GM23338 (cell line): ENCODE data around the gene PNKP. TPM values are rescaled to one million over a fixed set of nuclear protein-coding genes. Genes with fewer than 3 reads are reported as not detected.

Experiments used
- ATAC-seq: fragments of 200-7000 bp; cut with Tn5 transposase; 3 replicates; pipeline ENCODE4 v1.9.1; 2020
- DNase-seq: peaks from one replicate; pipeline ENCODE4 v3.0.0-alpha.2; 2015; ENCODE audit warnings: low spot score
- H2AFZ ChIP-seq: fragments of 200-600 bp; sonication (generic); 2 replicates; pipeline ENCODE4 v1.8.0; 2016; ENCODE audit warnings: antibody characterized with exemption, mild to moderate bottlenecking, moderate library complexity
- H3F3A ChIP-seq: fragments of 200-600 bp; sonication (generic); replicated peaks from 2 replicates; pipeline ENCODE4 v1.8.0; 2017; ENCODE audit warnings: antibody characterized with exemption, mixed run types, low read depth
- H3K27ac ChIP-seq: fragments of 200-600 bp; sonication (generic); 2 replicates; pipeline ENCODE4 v1.6.1; 2016; ENCODE audit warnings: low read depth
- H3K27me3 ChIP-seq: fragments of 200-600 bp; sonication (generic); 2 replicates; pipeline ENCODE4 v1.8.0; 2016; ENCODE audit warnings: mild to moderate bottlenecking, mixed run types, moderate library complexity; ENCODE audit not compliant: insufficient read depth
- H3K36me3 ChIP-seq: fragments of 200-600 bp; sonication (generic); 2 replicates; pipeline ENCODE4 v1.8.0; 2016; ENCODE audit warnings: mild to moderate bottlenecking; ENCODE audit not compliant: insufficient read depth
- H3K4me1 ChIP-seq: fragments of 200-600 bp; sonication (generic); 2 replicates; pipeline ENCODE4 v1.8.0; 2016; ENCODE audit warnings: mild to moderate bottlenecking, moderate library complexity; ENCODE audit not compliant: insufficient read depth
- H3K4me2 ChIP-seq: fragments of 200-600 bp; sonication (generic); 2 replicates; pipeline ENCODE4 v1.7.1; 2017; ENCODE audit warnings: mixed run types
- H3K4me3 ChIP-seq: fragments of 200-600 bp; sonication (generic); 2 replicates; pipeline ENCODE4 v1.6.1; 2016; ENCODE audit warnings: mixed run types
- H3K79me2 ChIP-seq: fragments of 200-600 bp; sonication (generic); replicated peaks from 2 replicates; pipeline ENCODE4 v1.8.0; 2017; ENCODE audit warnings: mild to moderate bottlenecking; ENCODE audit not compliant: insufficient read depth
- H3K9me2 ChIP-seq: fragments of 200-600 bp; sonication (generic); 2 replicates; pipeline ENCODE4 v1.8.0; 2017; ENCODE audit not compliant: insufficient read depth
- H4K20me1 ChIP-seq: fragments of 200-600 bp; sonication (generic); replicated peaks from 2 replicates; pipeline ENCODE4 v1.8.0; 2017; ENCODE audit warnings: mild to moderate bottlenecking; ENCODE audit not compliant: insufficient read depth
- H3K27ac Mint-ChIP-seq: 2 replicates; pipeline ENCODE4 v1.8.0; 2020; ENCODE audit warnings: inconsistent platforms, mild to moderate bottlenecking, moderate library complexity, mixed read lengths
- H3K27me3 Mint-ChIP-seq: 3 replicates; pipeline ENCODE4 v1.8.0; 2022; ENCODE audit warnings: low read depth, mild to moderate bottlenecking, moderate library complexity, mixed read lengths, inconsistent platforms; ENCODE audit not compliant: insufficient read depth, poor library complexity
- H3K36me3 Mint-ChIP-seq: 3 replicates; pipeline ENCODE4 v1.8.0; 2021; ENCODE audit warnings: low read depth, mild to moderate bottlenecking, inconsistent platforms, moderate library complexity, mixed read lengths
- H3K4me1 Mint-ChIP-seq: 3 replicates; pipeline ENCODE4 v1.8.0; 2020; ENCODE audit warnings: mild to moderate bottlenecking, inconsistent platforms, mixed read lengths
- H3K4me3 Mint-ChIP-seq: 3 replicates; pipeline ENCODE4 v1.8.0; 2021; ENCODE audit warnings: moderate library complexity, mild to moderate bottlenecking, inconsistent platforms, mixed read lengths
- H3K9me3 Mint-ChIP-seq: 3 replicates; pipeline ENCODE4 v1.8.0; 2020; ENCODE audit warnings: moderate library complexity, mild to moderate bottlenecking, inconsistent platforms, mixed read lengths
- CREB1 ChIP-seq: fragments of 250-450 bp; sonication (Bioruptor Pico); IDR thresholded peaks from 2 replicates; pipeline ENCODE4 v1.5.0; 2020; ENCODE audit warnings: low read depth, mild to moderate bottlenecking, moderate library complexity
- CTCF ChIP-seq, 2 experiments: fragments of 200-600 bp in 1 of 2; sonication (generic) in 1 of 2; conservative IDR thresholded peaks; 2 replicates each; pipeline versions ENCODE4 v1.5.1 to v1.6.1; 2016 to 2017; ENCODE audit warnings: antibody characterized with exemption in 2 of 2, low read depth in 2 of 2, mild to moderate bottlenecking in 2 of 2, moderate library complexity in 1 of 2
- ETS1 ChIP-seq: IDR thresholded peaks from 2 replicates; pipeline ENCODE4 v1.6.1; 2016; ENCODE audit warnings: antibody characterized with exemption
- EZH2phosphoT487 ChIP-seq: fragments of 200-600 bp; sonication (generic); IDR thresholded peaks from one replicate; pipeline ENCODE4 v1.8.1; 2018; ENCODE audit warnings: antibody characterized with exemption; ENCODE audit not compliant: unreplicated experiment
- JUNB ChIP-seq: IDR thresholded peaks from one replicate; pipeline ENCODE4 v1.6.1; 2016; ENCODE audit warnings: antibody characterized with exemption; ENCODE audit not compliant: unreplicated experiment
- NANOG ChIP-seq: IDR thresholded peaks from 2 replicates; pipeline ENCODE4 v1.6.1; 2016; ENCODE audit warnings: antibody characterized with exemption, borderline replicate concordance
- POLR2AphosphoS5 ChIP-seq: IDR thresholded peaks from 2 replicates; pipeline ENCODE4 v1.6.1; 2016; ENCODE audit warnings: antibody characterized with exemption, low read depth
- REST ChIP-seq: IDR thresholded peaks from one replicate; pipeline ENCODE4 v1.6.1; 2018; ENCODE audit warnings: antibody characterized with exemption; ENCODE audit not compliant: unreplicated experiment
- ZNF114 ChIP-seq: fragments of 250-450 bp; sonication (Bioruptor Pico); IDR thresholded peaks from 2 replicates; pipeline ENCODE4 v1.5.0; 2020; ENCODE audit warnings: mild to moderate bottlenecking, moderate library complexity
- ZNF331 ChIP-seq: fragments of 250-450 bp; sonication (Bioruptor Pico); IDR thresholded peaks from 2 replicates; pipeline ENCODE4 v1.5.0; 2020; ENCODE audit warnings: low read depth, mild to moderate bottlenecking, moderate library complexity
- polyA plus RNA-seq: library from polyadenylated mRNA; unstranded; fragments of >200 nt; fragmentation: Nextera tagmentation; extraction: Ambion mirVana; gene quantifications from 2 replicates; pipeline ENCODE4 v1.2.1, GENCODE V29; 2016
- total RNA-seq: library from RNA; depleted of rRNA; stranded (reverse); fragments of >200 nt; shearing (Covaris generic); gene quantifications from 2 replicates; pipeline ENCODE4 v1.2.3, GENCODE V29; 2014

Gene PNKP
- total and polyA plus RNA-seq, 2 experiments from 2014 or later: 99.6 to 109 TPM

GRCh38 chr19:49844138-49845095 lies 23.0 kb downstream of the PNKP start:
- H4K20me1 ChIP-seq: peaks cover 15% of the 10 kb centered on the region
- H3K4me1 ChIP-seq: no peaks in the 10 kb centered on the region
- peaks cover 9% of the 10 kb centered on the region for H3K4me1 Mint-ChIP-seq
- H3F3A ChIP-seq: 0 out of 2 replicates have a peak, but pooled peaks cover 7% of the 10 kb centered on the region
- no peaks in the 10 kb centered on the region for H3K36me3 ChIP-seq
- no peak overlapping the region for H2AFZ ChIP-seq
- H3K27me3 ChIP-seq: no peaks in the 10 kb centered on the region
- H3K27ac ChIP-seq: no peak overlapping the region
- no peak overlapping the region for H3K27ac Mint-ChIP-seq
- ATAC-seq: no peak
- DNase-seq: no peak
- H3K4me2 ChIP-seq: no peak overlapping the region
- peaks cover 21% of the 10 kb centered on the region for H3K36me3 Mint-ChIP-seq
- H3K4me3 Mint-ChIP-seq: no peak overlapping the region
- 0 out of 2 replicates have a peak, but pooled peaks cover 3% of the 10 kb centered on the region for H3K9me2 ChIP-seq
- H3K27me3 Mint-ChIP-seq: peaks cover 5% of the 10 kb centered on the region
- TF ChIP-seq CTCF (conservative IDR thresholded peaks at IDR 0.05; ENCODE audit: low read depth in 2 of 2) (no peak), CREB1 (CRISPR knock-in tag) (no peak), NANOG (no peak), ZNF114 (no peak), ETS1 (no peak), JUNB (no peak), POLR2AphosphoS5 (no peak)
- peaks cover 5% of the 10 kb centered on the region; the same call in 2 of the 3 replicates for H3K9me3 Mint-ChIP-seq
- 0 out of 2 replicates have a peak, but pooled peaks cover 9% of the 10 kb centered on the region for H3K79me2 ChIP-seq
- no peak overlapping the region for H3K4me3 ChIP-seq

GRCh38 chr19:49843265-49843664 lies 24.1 kb downstream of the PNKP start:
- no peaks in the 10 kb centered on the region; the same call in 1 of the 3 replicates for H3K9me3 Mint-ChIP-seq
- DNase-seq: no peak
- H3K4me3 ChIP-seq: no peak overlapping the region
- H3K4me3 Mint-ChIP-seq: no peak overlapping the region
- H3K36me3 ChIP-seq: no peaks in the 10 kb centered on the region
- 0 out of 2 replicates have a peak, but pooled peaks cover 3% of the 10 kb centered on the region for H3K9me2 ChIP-seq
- H3K4me1 ChIP-seq: no peaks in the 10 kb centered on the region
- 0 out of 2 replicates have a peak, but pooled peaks cover 7% of the 10 kb centered on the region for H3F3A ChIP-seq
- no peak overlapping the region for H3K27ac ChIP-seq
- peaks cover 12% of the 10 kb centered on the region for H3K27me3 Mint-ChIP-seq
- no peak overlapping the region for H3K27ac Mint-ChIP-seq
- H3K4me1 Mint-ChIP-seq: peaks cover 6% of the 10 kb centered on the region
- H2AFZ ChIP-seq: no peak overlapping the region
- no peaks in the 10 kb centered on the region for H3K27me3 ChIP-seq
- peaks cover 7% of the 10 kb centered on the region; the same call in 1 of the 2 replicates for H4K20me1 ChIP-seq
- H3K36me3 Mint-ChIP-seq: peaks cover 23% of the 10 kb centered on the region
- H3K4me2 ChIP-seq: no peak overlapping the region
- 0 out of 2 replicates have a peak, but pooled peaks cover 3% of the 10 kb centered on the region for H3K79me2 ChIP-seq
- ATAC-seq: no peak
- no peak for TF ChIP-seq ZNF114
- no peak for TF ChIP-seq ZNF331 (CRISPR knock-in tag)
- no peak for TF ChIP-seq REST
- TF ChIP-seq EZH2phosphoT487: no peak
